ENCODE data around the gene CD226.
A peak's percentile ranks its signal among the peaks of the same experiment; 100 is the strongest.
"Not testable (repeated sequence)": the region's sequence is repeated elsewhere in the genome, so short reads cannot be mapped to it uniquely, and the experiment has no call there.

CD226 gene

GRCh38 chr18:69947361-69948133 lies at the start of gene CD226:
TSS of gene CD226 (minus strand) at chr18:69947873. CDS start at chr18:69947406, 467 bp downstream.
- peak in 3 of 6 experiments; percentile 57 to 69 (median 65) for DNase-seq

GRCh38 chr18:69996951-69997798 lies 49.5 kb upstream of the CD226 start:
- no peak for DNase-seq

- DNase-seq: no peak
Measured at GRCh38 chr18:69996417-69996816, 48.7 kb upstream of the CD226 start.

- no peak for DNase-seq
Measured at GRCh38 chr18:69995774-69996173, 48.1 kb upstream of the CD226 start.

GRCh38 chr18:69992776-69993175 lies 45.1 kb upstream of the CD226 start:
- no peak for DNase-seq

GRCh38 chr18:69987870-69988269 lies 40.2 kb upstream of the CD226 start:
- no peak for DNase-seq

GRCh38 chr18:69985239-69985638 lies 37.6 kb upstream of the CD226 start:
- DNase-seq: no peak

GRCh38 chr18:69982417-69982816 lies 34.7 kb upstream of the CD226 start:
- no peak for DNase-seq

GRCh38 chr18:69981948-69982347 lies 34.3 kb upstream of the CD226 start:
- DNase-seq: no peak

- DNase-seq: no peak
Measured at GRCh38 chr18:69980982-69981804, 33.5 kb upstream of the CD226 start.

- no peak for DNase-seq
Measured at GRCh38 chr18:69980509-69980908, 32.8 kb upstream of the CD226 start.

GRCh38 chr18:69978732-69979715 lies 31.4 kb upstream of the CD226 start:
- no peak for DNase-seq

GRCh38 chr18:69975294-69975693 lies 27.6 kb upstream of the CD226 start:
- DNase-seq: not testable (repeated sequence)

- no peak for DNase-seq
Measured at GRCh38 chr18:69974365-69974764, 26.7 kb upstream of the CD226 start.

- no peak for DNase-seq
Measured at GRCh38 chr18:69969491-69969890, 21.8 kb upstream of the CD226 start.

GRCh38 chr18:69968039-69968438 lies 20.4 kb upstream of the CD226 start:
- peak in 4 of 6 experiments; percentile 12 to 56 (median 42) for DNase-seq

- DNase-seq: no peak
Measured at GRCh38 chr18:69963196-69963595, 15.5 kb upstream of the CD226 start.

GRCh38 chr18:69961718-69962117 lies 14.0 kb upstream of the CD226 start:
- no peak for DNase-seq

- DNase-seq: no peak
Measured at GRCh38 chr18:69958422-69958821, 10.7 kb upstream of the CD226 start.

- DNase-seq: no peak
Measured at GRCh38 chr18:69957747-69958146, 10.1 kb upstream of the CD226 start.

Data from stimulated activated naive CD4-positive, alpha-beta T cell (primary cell).